Measurements from ENCODE around the gene CMTR1. TPM values are rescaled to one million over a fixed set of nuclear protein-coding genes. Genes with fewer than 3 reads are reported as not detected.
A peak's percentile ranks its signal among the peaks of the same experiment; 100 is the strongest.
"Not testable (repeated sequence)": the region's sequence is repeated elsewhere in the genome, so short reads cannot be mapped to it uniquely, and the experiment has no call there.

CMTR1 gene
- total RNA-seq, 2 experiments from 2014 or later = 65.3 to 74.6 TPM

- ChIA-PET CTCF (interaction anchor here (1.0 kb wide), 1 partner anchor 16 kb away, joined by 4 read pairs; no protein-coding TSS in a partner anchor), POLR2A (no interaction called here)
- DNase-seq (no peak), ATAC-seq (no peak)
- Mint-ChIP-seq H3K36me3 (ENCODE audit: low read depth) (peaks cover 40% of the 10 kb centered on the region), H3K9me3 (ENCODE audit: low read depth) (no peaks in the 10 kb centered on the region), H3K4me1 (peaks cover 40% of the 10 kb centered on the region), H3K27ac (peak overlapping the region; percentile 25), H3K4me3 (no peak overlapping the region), H3K27me3 (no peaks in the 10 kb centered on the region)
- intact Hi-C loops (cut with DNase I, micrococcal nuclease) = loop anchor here in 1 of 2 experiments (10.0 kb wide), 1 partner anchor 411 kb away; no protein-coding TSS in a partner anchor
These were observed 2.8 kb downstream of the CMTR1 start for GRCh38 chr6:37435816-37436215.

- DNase-seq (no peak), ATAC-seq (no peak)
- CTCF ChIA-PET = interaction anchor here (0.8 kb wide), 1 partner anchor 115 kb away, joined by 3 read pairs; no protein-coding TSS in a partner anchor
- Mint-ChIP-seq H3K4me1 (peaks cover 48% of the 10 kb centered on the region), H3K36me3 (ENCODE audit: low read depth) (peaks cover 41% of the 10 kb centered on the region), H3K27ac (no peak overlapping the region), H3K9me3 (ENCODE audit: low read depth) (no peaks in the 10 kb centered on the region), H3K4me3 (no peak overlapping the region), H3K27me3 (no peaks in the 10 kb centered on the region)
- POLR2A ChIA-PET = interaction anchor here (0.7 kb wide), 1 partner anchor 65 kb away, joined by 14 read pairs; no protein-coding TSS in a partner anchor
- intact Hi-C loops (cut with DNase I, micrococcal nuclease) = loop anchor here in 1 of 2 experiments (10.0 kb wide), 1 partner anchor 414 kb away; no protein-coding TSS in a partner anchor
These were observed 5.9 kb downstream of the CMTR1 start for GRCh38 chr6:37438930-37439329.

GRCh38 chr6:37441651-37442050 is 8.6 kb downstream of the CMTR1 start:
- H3K9me3 Mint-ChIP-seq (ENCODE audit: low read depth) = no peaks in the 10 kb centered on the region
- ChIA-PET POLR2A (interaction anchor here (0.5 kb wide), 1 partner anchor 76 kb away, joined by 3 read pairs; no protein-coding TSS in a partner anchor), CTCF (interaction anchor here (1.0 kb wide), 1 partner anchor 9 kb away, joined by 3 read pairs; the partner anchor contains the start of gene CMTR1)
- H3K4me1 Mint-ChIP-seq = peaks cover 28% of the 10 kb centered on the region
- peaks cover 49% of the 10 kb centered on the region for H3K36me3 Mint-ChIP-seq (ENCODE audit: low read depth)
- H3K4me3 Mint-ChIP-seq = no peak overlapping the region
- ATAC-seq = peak; percentile 69
- peak overlapping the region; percentile 55 for H3K27ac Mint-ChIP-seq
- DNase-seq = no peak
- H3K27me3 Mint-ChIP-seq = no peaks in the 10 kb centered on the region
- intact Hi-C loops (cut with DNase I, micrococcal nuclease) = no loop called here

- Mint-ChIP-seq H3K9me3 (ENCODE audit: low read depth) (no peaks in the 10 kb centered on the region), H3K4me3 (peak overlapping the region; percentile 53), H3K27me3 (no peaks in the 10 kb centered on the region), H3K36me3 (ENCODE audit: low read depth) (peaks cover 52% of the 10 kb centered on the region), H3K4me1 (peaks cover 24% of the 10 kb centered on the region), H3K27ac (peak overlapping the region; percentile 74)
- intact Hi-C loops (cut with DNase I, micrococcal nuclease) = no loop called here
- ATAC-seq = peak; percentile 60
- DNase-seq = no peak
- ChIA-PET CTCF (interaction anchor here (1.0 kb wide), 1 partner anchor 10 kb away, joined by 3 read pairs; the partner anchor contains the start of gene CMTR1), POLR2A (no interaction called here)
These were observed 9.6 kb downstream of the CMTR1 start for GRCh38 chr6:37442416-37443215.

GRCh38 chr6:37443216-37443542 is 10.2 kb downstream of the CMTR1 start:
- H3K9me3 Mint-ChIP-seq (ENCODE audit: low read depth); ATAC-seq; H3K4me3 Mint-ChIP-seq; DNase-seq; H3K27me3 Mint-ChIP-seq; intact Hi-C loops (cut with DNase I, micrococcal nuclease): not testable (repeated sequence)
- POLR2A ChIA-PET = interaction anchor here (0.6 kb wide), 1 partner anchor 174 kb away, joined by 6 read pairs; no protein-coding TSS in a partner anchor
- H3K4me1 Mint-ChIP-seq = peaks cover 20% of the 10 kb centered on the region
- H3K27ac Mint-ChIP-seq = peak overlapping the region; percentile 73
- H3K36me3 Mint-ChIP-seq (ENCODE audit: low read depth) = peaks cover 47% of the 10 kb centered on the region
- CTCF ChIA-PET = interaction anchor here (1.0 to 1.2 kb wide), 2 partner anchors 123 to 207 kb away, joined by 3 read pairs; no protein-coding TSS in a partner anchor

GRCh38 chr6:37449984-37450383 is 17.0 kb downstream of the CMTR1 start:
- intact Hi-C loops (cut with DNase I, micrococcal nuclease) = loop anchor here in 1 of 2 experiments (5.0 kb wide), 1 partner anchor 368 kb away; no protein-coding TSS in a partner anchor
- ChIA-PET CTCF (interaction anchor here (0.8 kb wide), 1 partner anchor 70 kb away, joined by 3 read pairs; no protein-coding TSS in a partner anchor), POLR2A (interaction anchor here (0.7 kb wide), 1 partner anchor 23 kb away, joined by 3 read pairs; no protein-coding TSS in a partner anchor)
- ATAC-seq (no peak), DNase-seq (no peak)
- Mint-ChIP-seq H3K36me3 (ENCODE audit: low read depth) (peaks cover 54% of the 10 kb centered on the region), H3K4me3 (no peak overlapping the region), H3K27me3 (no peaks in the 10 kb centered on the region), H3K9me3 (ENCODE audit: low read depth) (no peaks in the 10 kb centered on the region), H3K4me1 (peaks cover 19% of the 10 kb centered on the region), H3K27ac (no peak overlapping the region)

GRCh38 chr6:37451441-37452193 is 18.6 kb downstream of the CMTR1 start:
- Mint-ChIP-seq H3K4me1 (peaks cover 19% of the 10 kb centered on the region), H3K9me3 (ENCODE audit: low read depth) (no peaks in the 10 kb centered on the region), H3K36me3 (ENCODE audit: low read depth) (peaks cover 54% of the 10 kb centered on the region), H3K27me3 (no peaks in the 10 kb centered on the region), H3K27ac (peak overlapping the region; percentile 53), H3K4me3 (no peak overlapping the region)
- CTCF ChIA-PET = interaction anchor here (0.7 to 1.1 kb wide), 2 partner anchors 15 to 116 kb away, joined by 4 read pairs; no protein-coding TSS in a partner anchor
- DNase-seq (no peak), ATAC-seq (peak; percentile 33)
- intact Hi-C loops (cut with DNase I, micrococcal nuclease) = loop anchor here in 1 of 2 experiments (5.0 kb wide), 1 partner anchor 369 kb away; no protein-coding TSS in a partner anchor
- POLR2A ChIA-PET = interaction anchor here (0.6 kb wide), 1 partner anchor 48 kb away, joined by 3 read pairs; no protein-coding TSS in a partner anchor

GRCh38 chr6:37452522-37452921 is 19.5 kb downstream of the CMTR1 start:
- intact Hi-C loops (cut with DNase I, micrococcal nuclease) = loop anchor here in 1 of 2 experiments (5.0 kb wide), 1 partner anchor 370 kb away; no protein-coding TSS in a partner anchor
- peak overlapping the region; percentile 23 for H3K27ac Mint-ChIP-seq
- CTCF ChIA-PET = interaction anchor here (1.1 kb wide), 1 partner anchor 16 kb away, joined by 4 read pairs; no protein-coding TSS in a partner anchor

GRCh38 chr6:37454420-37455140 is 21.6 kb downstream of the CMTR1 start:
- ATAC-seq (no peak), DNase-seq (no peak)
- Mint-ChIP-seq H3K27ac (no peak overlapping the region), H3K36me3 (ENCODE audit: low read depth) (peaks cover 59% of the 10 kb centered on the region), H3K9me3 (ENCODE audit: low read depth) (no peaks in the 10 kb centered on the region), H3K27me3 (no peaks in the 10 kb centered on the region), H3K4me3 (no peak overlapping the region), H3K4me1 (peaks cover 19% of the 10 kb centered on the region)
- ChIA-PET CTCF (interaction anchor here (0.7 to 1.4 kb wide), 3 partner anchors 111 to 200 kb away, joined by 3 to 4 read pairs (median 3); no protein-coding TSS in a partner anchor), POLR2A (interaction anchor here (0.6 kb wide), 2 partner anchors 429 to 803 kb away, joined by 3 to 7 read pairs; no protein-coding TSS in a partner anchor)
- intact Hi-C loops (cut with DNase I, micrococcal nuclease) = loop anchor here in 1 of 2 experiments (5.0 kb wide), 1 partner anchor 372 kb away; no protein-coding TSS in a partner anchor

More at GRCh38 chr6:37452522-37452921, 19.5 kb downstream of the CMTR1 start:
- H3K4me3 Mint-ChIP-seq = no peak overlapping the region
- no peaks in the 10 kb centered on the region for H3K9me3 Mint-ChIP-seq (ENCODE audit: low read depth)
- H3K4me1 Mint-ChIP-seq = peaks cover 19% of the 10 kb centered on the region
- ATAC-seq = no peak
- POLR2A ChIA-PET = no interaction called here
- H3K27me3 Mint-ChIP-seq = no peaks in the 10 kb centered on the region
- peaks cover 52% of the 10 kb centered on the region for H3K36me3 Mint-ChIP-seq (ENCODE audit: low read depth)
- DNase-seq = no peak

- no peaks in the 10 kb centered on the region for H3K27me3 Mint-ChIP-seq
- intact Hi-C loops (cut with DNase I, micrococcal nuclease) = no loop called here
- ATAC-seq (no peak), DNase-seq (no peak)
- H3K9me3 Mint-ChIP-seq (ENCODE audit: low read depth) = no peaks in the 10 kb centered on the region
- peaks cover 19% of the 10 kb centered on the region for H3K4me1 Mint-ChIP-seq
- peaks cover 61% of the 10 kb centered on the region for H3K36me3 Mint-ChIP-seq (ENCODE audit: low read depth)
- ChIA-PET POLR2A (interaction anchor here (0.6 kb wide), 1 partner anchor 1247 kb away, joined by 3 read pairs; no protein-coding TSS in a partner anchor), CTCF (interaction anchor here (0.8 to 1.4 kb wide), 2 partner anchors 17 to 109 kb away, joined by 3 read pairs; no protein-coding TSS in a partner anchor)
- no peak overlapping the region for H3K4me3 Mint-ChIP-seq
- no peak overlapping the region for H3K27ac Mint-ChIP-seq
These were observed 23.1 kb downstream of the CMTR1 start for GRCh38 chr6:37456126-37456525.
